A549 (cell line): ENCODE results near the gene TRIM47. TPM values are rescaled to one million over a fixed set of nuclear protein-coding genes. Genes with fewer than 3 reads are reported as not detected.
A peak's percentile ranks its signal among the peaks of the same experiment; 100 is the strongest.

Source experiments
- ATAC-seq, 2 experiments: fragments of 200-7000 bp in 1 of 2; fragments of >200 bp in 1 of 2; cut with Nextera tagmentation in 1 of 2; cut with Tn5 transposase in 1 of 2; 3 replicates each; pipeline versions ENCODE4 v1.8.0 to v1.9.1; 2018 to 2020; ENCODE audit warnings: mild to moderate bottlenecking in 1 of 2, moderate library complexity in 1 of 2
- CTCF ChIA-PET: fragments of 300-600 bp; sonication (Branson Sonifier 250); formaldehyde crosslinking; extraction: SDS; loops from one replicate; lab custom pipeline; 2021; ENCODE audit warnings: antibody characterized with exemption, inconsistent platforms; lab: Yijun Ruan, JAX
- POLR2A ChIA-PET: fragments of 350-600 bp; formaldehyde crosslinking; extraction: SDS; loops from one replicate; lab custom pipeline; 2021; ENCODE audit warnings: antibody characterized with exemption, inconsistent platforms; lab: Yijun Ruan, JAX
- DNase-seq, 2 experiments: peaks; one replicate each; pipeline versions ENCODE4 v3.0.0 to v3.0.0-alpha.2; 2011 to 2016; ENCODE audit warnings: low read depth in 1 of 2, low spot score in 1 of 2
- FAIRE-seq: peaks from 2 replicates; lab custom pipeline; 2011; peaks lifted over from hg19 to GRCh38; lab: Jason Lieb, UNC
- H3K27ac ChIP-seq, 2 experiments: fragments of >200 bp; sonication (Bioruptor Twin); formaldehyde crosslinking; 3 replicates each; pipeline ENCODE4 v1.5.1; 2016 to 2017
- H3K4me1 ChIP-seq: fragments of >200 bp; sonication (Bioruptor Twin); formaldehyde crosslinking; 3 replicates; pipeline ENCODE4 v1.6.1; 2016
- H3K4me2 ChIP-seq: fragments of >200 bp; sonication (Bioruptor Twin); formaldehyde crosslinking; 3 replicates; pipeline ENCODE4 v1.6.1; 2016
- H3K4me3 ChIP-seq: fragments of >200 bp; sonication (Bioruptor Twin); formaldehyde crosslinking; 3 replicates; pipeline ENCODE4 v1.5.1; 2016
- H3K9me3 ChIP-seq: fragments of >200 bp; sonication (Bioruptor Twin); formaldehyde crosslinking; 3 replicates; pipeline ENCODE4 v1.6.1; 2016
- BCL3 ChIP-seq: fragments of >200 bp; sonication (Bioruptor Twin); formaldehyde crosslinking; IDR thresholded peaks from 3 replicates; pipeline ENCODE4 v1.6.1; 2016
- CBX2 ChIP-seq: fragments of 200-600 bp; sonication (generic); IDR thresholded peaks from 2 replicates; pipeline ENCODE4 v1.6.1; 2016; ENCODE audit warnings: low read depth, mild to moderate bottlenecking, borderline replicate concordance
- CHD2 ChIP-seq: fragments of 150-350 bp; IDR thresholded peaks from 2 replicates; pipeline ENCODE4 v1.6.1; 2014; ENCODE audit warnings: low read length; ENCODE audit not compliant: partially characterized antibody
- CHD4 ChIP-seq: fragments of 200-600 bp; sonication (generic); IDR thresholded peaks from 2 replicates; pipeline ENCODE4 v1.6.1; 2016; ENCODE audit warnings: antibody characterized with exemption, mild to moderate bottlenecking, borderline replicate concordance
- CTCF ChIP-seq: fragments of >200 bp; sonication (Bioruptor Twin); formaldehyde crosslinking; IDR thresholded peaks from 3 replicates; pipeline ENCODE4 v1.5.1; 2016
- E2F6 ChIP-seq: IDR thresholded peaks from 2 replicates; pipeline ENCODE4 v1.6.1; 2012; ENCODE audit warnings: low read depth, borderline replicate concordance
- EHF ChIP-seq: fragments of 250-450 bp; sonication (Bioruptor Pico); IDR thresholded peaks from 2 replicates; pipeline ENCODE4 v1.5.0; 2020; ENCODE audit warnings: mild to moderate bottlenecking
- EHMT2 ChIP-seq: fragments of 200-600 bp; sonication (generic); IDR thresholded peaks from 2 replicates; pipeline ENCODE4 v1.6.1; 2016; ENCODE audit warnings: antibody characterized with exemption, low read depth, mild to moderate bottlenecking, moderate library complexity
- GATA3 ChIP-seq: IDR thresholded peaks from 2 replicates; pipeline ENCODE4 v1.6.1; 2012; ENCODE audit warnings: borderline replicate concordance
- HMGXB4 ChIP-seq: fragments of 250-450 bp; sonication (Bioruptor Pico); IDR thresholded peaks from 2 replicates; pipeline ENCODE4 v1.5.0; 2021; ENCODE audit warnings: mild to moderate bottlenecking, moderate library complexity, borderline replicate concordance
- HOXA7 ChIP-seq: fragments of 250-450 bp; sonication (Bioruptor Pico); IDR thresholded peaks from 2 replicates; pipeline ENCODE4 v1.5.0; 2020; ENCODE audit warnings: mild to moderate bottlenecking, moderate library complexity
- HOXB13 ChIP-seq: fragments of 250-450 bp; sonication (Bioruptor Pico); IDR thresholded peaks from 2 replicates; pipeline ENCODE4 v1.5.0; 2020; ENCODE audit warnings: low read depth, mild to moderate bottlenecking, moderate library complexity
- HOXB5 ChIP-seq: fragments of 250-450 bp; sonication (Bioruptor Pico); IDR thresholded peaks from 2 replicates; pipeline ENCODE4 v1.5.0; 2020; ENCODE audit warnings: mild to moderate bottlenecking, moderate library complexity
- JUN ChIP-seq, 2 experiments: fragments of >200 bp; sonication (Bioruptor Twin); formaldehyde crosslinking; IDR thresholded peaks; 2 replicates in 1 of 2; 3 replicates in 1 of 2; pipeline ENCODE4 v1.6.1; 2016 to 2017
- JUNB ChIP-seq: fragments of >200 bp; sonication (Bioruptor Twin); formaldehyde crosslinking; IDR thresholded peaks from 2 replicates; pipeline ENCODE4 v1.6.1; 2016
- MAFK ChIP-seq: fragments of 450-650 bp; IDR thresholded peaks from 2 replicates; pipeline ENCODE4 v1.6.1; 2014; ENCODE audit not compliant: partially characterized antibody
- NR3C1 ChIP-seq: fragments of >200 bp; sonication (Bioruptor Twin); formaldehyde crosslinking; IDR thresholded peaks from 3 replicates; pipeline ENCODE4 v1.6.1; 2017
- PHF8 ChIP-seq: fragments of 200-600 bp; sonication (generic); IDR thresholded peaks from 2 replicates; pipeline ENCODE4 v1.6.1; 2016; ENCODE audit warnings: low read depth, mild to moderate bottlenecking, antibody characterized with exemption, moderate library complexity, borderline replicate concordance
- POLR2A ChIP-seq: IDR thresholded peaks from 2 replicates; pipeline ENCODE4 v1.6.1; 2012; ENCODE audit warnings: mild to moderate bottlenecking, low read length
- RARB ChIP-seq: fragments of 250-450 bp; sonication (Bioruptor Pico); IDR thresholded peaks from 2 replicates; pipeline ENCODE4 v1.8.0; 2021; ENCODE audit warnings: mild to moderate bottlenecking, moderate library complexity
- SMC3 ChIP-seq: fragments of >200 bp; sonication (Bioruptor Twin); formaldehyde crosslinking; IDR thresholded peaks from 3 replicates; pipeline ENCODE4 v1.6.1; 2018; ENCODE audit warnings: inconsistent platforms
- SREBF2 ChIP-seq: fragments of 450-650 bp; IDR thresholded peaks from 2 replicates; pipeline ENCODE4 v1.6.1; 2014; ENCODE audit warnings: mild to moderate bottlenecking, moderate library complexity
- TFCP2L1 ChIP-seq: fragments of 250-450 bp; sonication (Bioruptor Pico); IDR thresholded peaks from 2 replicates; pipeline ENCODE4 v1.5.0; 2021; ENCODE audit warnings: mild to moderate bottlenecking
- ZFP36 ChIP-seq: fragments of 450-650 bp; IDR thresholded peaks from 2 replicates; pipeline ENCODE4 v1.6.1; 2014; ENCODE audit warnings: borderline replicate concordance; ENCODE audit not compliant: partially characterized antibody
- ZNF302 ChIP-seq: fragments of 250-450 bp; sonication (Bioruptor Pico); IDR thresholded peaks from 2 replicates; pipeline ENCODE4 v1.9.0; 2021; ENCODE audit warnings: inconsistent platforms, mild to moderate bottlenecking, moderate library complexity
- WGBS: methylation state at CpG from one replicate; pipeline ENCODE4 v1.1.6; 2017; ENCODE audit errors: missing lambda C conversion rate; 5-methylcytosine and 5-hydroxymethylcytosine counted together
- polyA minus RNA-seq: library from RNA; depleted of rRNA, polyadenylated mRNA; stranded (reverse); fragments of >200 nt; gene quantifications from 2 replicates; pipeline ENCODE4 v1.2.3, GENCODE V29; 2011; rRNA and poly(A)+ RNA removed
- polyA plus RNA-seq, 4 experiments: library from polyadenylated mRNA; depleted of rRNA in 3 of 4; stranded (reverse); fragments of >200 nt; fragmentation: RNase III in 1 of 4; extraction: RNeasy Plus Mini Kit Qiagen cat#74134 plus additional on column Dnase treatment in 1 of 4; gene quantifications; 2 replicates in 3 of 4; 3 replicates in 1 of 4; pipeline ENCODE4 v1.2.3, GENCODE V29; 2011 to 2017
- TF ChIP-seq, protein P1 (sequence below): IDR thresholded peaks from 2 replicates; pipeline ENCODE4 v1.6.1; 2012
- TF ChIP-seq, protein P2 (sequence below): fragments of >200 bp; sonication (Bioruptor Twin); formaldehyde crosslinking; IDR thresholded peaks from 2 replicates; pipeline ENCODE4 v1.6.1; 2016
- TF ChIP-seq, protein P3 (sequence below): IDR thresholded peaks from 2 replicates; pipeline ENCODE4 v1.6.1; 2012

Gene TRIM47, protein sequence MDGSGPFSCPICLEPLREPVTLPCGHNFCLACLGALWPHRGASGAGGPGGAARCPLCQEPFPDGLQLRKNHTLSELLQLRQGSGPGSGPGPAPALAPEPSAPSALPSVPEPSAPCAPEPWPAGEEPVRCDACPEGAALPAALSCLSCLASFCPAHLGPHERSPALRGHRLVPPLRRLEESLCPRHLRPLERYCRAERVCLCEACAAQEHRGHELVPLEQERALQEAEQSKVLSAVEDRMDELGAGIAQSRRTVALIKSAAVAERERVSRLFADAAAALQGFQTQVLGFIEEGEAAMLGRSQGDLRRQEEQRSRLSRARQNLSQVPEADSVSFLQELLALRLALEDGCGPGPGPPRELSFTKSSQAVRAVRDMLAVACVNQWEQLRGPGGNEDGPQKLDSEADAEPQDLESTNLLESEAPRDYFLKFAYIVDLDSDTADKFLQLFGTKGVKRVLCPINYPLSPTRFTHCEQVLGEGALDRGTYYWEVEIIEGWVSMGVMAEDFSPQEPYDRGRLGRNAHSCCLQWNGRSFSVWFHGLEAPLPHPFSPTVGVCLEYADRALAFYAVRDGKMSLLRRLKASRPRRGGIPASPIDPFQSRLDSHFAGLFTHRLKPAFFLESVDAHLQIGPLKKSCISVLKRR
- polyA plus RNA-seq (2011; rRNA removed) (19.6 and 26.7 TPM in 2 replicates), polyA plus RNA-seq (2017; fragmentation: RNase III; extraction: RNeasy Plus Mini Kit Qiagen cat#74134 plus additional on column Dnase treatment) (45.3 to 54.7 TPM (median 46.6 TPM) in 3 replicates), polyA minus RNA-seq (31.2 and 34.8 TPM in 2 replicates)
- 50.0 and 67.2 TPM in 2 replicates for polyA plus RNA-seq (2012; cell fraction: cytosol; rRNA removed)
- polyA plus RNA-seq (2012; cell fraction: nucleus; rRNA removed): 162 and 183 TPM in 2 replicates

DNA sequence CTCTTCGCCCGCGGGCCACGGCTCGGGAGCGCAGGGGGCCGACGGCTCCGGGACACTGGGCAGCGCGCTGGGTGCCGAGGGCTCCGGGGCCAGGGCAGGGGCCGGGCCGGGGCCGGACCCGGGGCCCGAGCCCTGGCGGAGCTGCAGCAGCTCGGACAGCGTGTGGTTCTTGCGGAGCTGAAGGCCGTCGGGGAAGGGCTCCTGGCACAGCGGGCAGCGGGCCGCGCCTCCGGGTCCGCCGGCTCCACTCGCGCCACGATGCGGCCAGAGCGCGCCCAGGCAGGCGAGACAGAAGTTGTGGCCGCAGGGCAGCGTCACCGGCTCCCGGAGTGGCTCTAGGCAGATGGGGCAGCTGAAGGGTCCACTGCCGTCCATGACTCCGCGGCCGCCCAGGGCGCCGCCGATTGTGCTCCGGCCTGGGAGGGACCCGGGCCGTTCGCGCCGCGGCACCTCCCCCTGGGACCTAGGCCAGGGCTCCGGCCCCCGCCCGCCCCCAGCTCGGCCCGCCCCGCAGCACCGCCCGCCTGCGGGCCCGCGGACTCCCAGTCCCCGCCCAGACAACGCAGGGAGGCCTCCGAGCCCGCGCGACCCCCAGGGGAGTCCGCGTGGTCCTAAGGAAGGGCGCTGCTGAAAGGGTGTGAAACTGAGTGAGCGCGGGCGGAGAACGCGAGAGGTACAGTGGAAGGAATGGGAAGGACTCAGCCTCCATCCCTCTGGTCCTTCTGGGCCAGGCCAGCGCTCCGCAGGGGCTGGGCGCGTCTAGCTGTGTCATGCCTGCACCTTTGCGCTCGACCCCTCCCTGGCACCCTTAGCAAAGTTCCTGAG is at the start of gene TRIM47:
TRIM47 (minus strand) TSS at position 408 of the 825 bp plus-strand sequence; CDS start at position 375, 33 bp downstream.
- H3K4me3 ChIP-seq: peak within 1 kb of the TSS; percentile 85
- FAIRE-seq (no peak), DNase-seq (peak; percentile 75 to 83), ATAC-seq (peak; percentile 50 to 52)
- peak within 1 kb of the TSS; percentile 93 for H3K4me2 ChIP-seq
- H3K4me1 ChIP-seq: peaks cover 30% of the 10 kb centered on the region
- no peak for TF ChIP-seq JUNB
- TF ChIP-seq, protein P1, sequence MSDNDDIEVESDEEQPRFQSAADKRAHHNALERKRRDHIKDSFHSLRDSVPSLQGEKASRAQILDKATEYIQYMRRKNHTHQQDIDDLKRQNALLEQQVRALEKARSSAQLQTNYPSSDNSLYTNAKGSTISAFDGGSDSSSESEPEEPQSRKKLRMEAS: peak; percentile 86
- peak; percentile 19 to 87; a peak in 3 of 5 replicates for TF ChIP-seq JUN (IDR thresholded peaks at IDR 0.05)
- TF ChIP-seq CBX2: no peak
- TF ChIP-seq ZNF302 (CRISPR knock-in tag): no peak
- no peak for TF ChIP-seq EHF
- peak; percentile 15; the same call in 2 of the 3 replicates for TF ChIP-seq CTCF
- no peak for TF ChIP-seq ZFP36
- peak; percentile 74 for TF ChIP-seq POLR2A
- no peak for TF ChIP-seq HMGXB4 (CRISPR knock-in tag)
- TF ChIP-seq RARB: no peak
- TF ChIP-seq CHD2: peak; percentile 54
- TF ChIP-seq SREBF2: no peak
- TF ChIP-seq CHD4: no peak
- TF ChIP-seq, protein P2, sequence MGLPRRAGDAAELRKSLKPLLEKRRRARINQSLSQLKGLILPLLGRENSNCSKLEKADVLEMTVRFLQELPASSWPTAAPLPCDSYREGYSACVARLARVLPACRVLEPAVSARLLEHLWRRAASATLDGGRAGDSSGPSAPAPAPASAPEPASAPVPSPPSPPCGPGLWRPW: no peak
- TF ChIP-seq TFCP2L1 (CRISPR knock-in tag): peak; percentile 73; the same call in 1 of the 2 replicates
- TF ChIP-seq BCL3: peak; percentile 58; the same call in 1 of the 3 replicates
- peak; percentile 71 for TF ChIP-seq MAFK
- TF ChIP-seq GATA3: 0 out of 2 replicates have a peak, but pooled peaks have one; percentile 20
- 0 out of 2 replicates have a peak, but pooled peaks have one; percentile 19 for TF ChIP-seq PHF8
- no peak; the same call in 1 of the 2 replicates for TF ChIP-seq HOXB5
- TF ChIP-seq HOXB13 (CRISPR knock-in tag): no peak
- peak; percentile 58; the same call in 1 of the 2 replicates for TF ChIP-seq E2F6
- TF ChIP-seq HOXA7 (CRISPR knock-in tag): no peak
- TF ChIP-seq NR3C1: no peak
- no peak for TF ChIP-seq SMC3
- no peak for TF ChIP-seq EHMT2
- TF ChIP-seq, protein P3, sequence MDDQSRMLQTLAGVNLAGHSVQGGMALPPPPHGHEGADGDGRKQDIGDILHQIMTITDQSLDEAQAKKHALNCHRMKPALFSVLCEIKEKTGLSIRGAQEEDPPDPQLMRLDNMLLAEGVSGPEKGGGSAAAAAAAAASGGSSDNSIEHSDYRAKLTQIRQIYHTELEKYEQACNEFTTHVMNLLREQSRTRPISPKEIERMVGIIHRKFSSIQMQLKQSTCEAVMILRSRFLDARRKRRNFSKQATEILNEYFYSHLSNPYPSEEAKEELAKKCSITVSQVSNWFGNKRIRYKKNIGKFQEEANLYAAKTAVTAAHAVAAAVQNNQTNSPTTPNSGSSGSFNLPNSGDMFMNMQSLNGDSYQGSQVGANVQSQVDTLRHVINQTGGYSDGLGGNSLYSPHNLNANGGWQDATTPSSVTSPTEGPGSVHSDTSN: 0 out of 2 replicates have a peak, but pooled peaks have one; percentile 24
- ChIA-PET CTCF (interaction anchor here (0.6 to 22.8 kb wide), 37 partner anchors 11 to 198 kb away, joined by 3 to 513 read pairs (median 6); partner anchors contain the start of genes GALK1, MRPL38, TRIM65 and UNK), POLR2A (interaction anchor here (0.7 to 4.9 kb wide), 8 partner anchors 10 to 114 kb away, joined by 3 to 52 read pairs (median 14); partner anchors contain the start of genes GALK1, MRPL38, TRIM65 and WBP2)
- 4% methylated on average over 27 of the region's 87 CpGs for WGBS
- H3K9me3 ChIP-seq: no peaks in the 10 kb centered on the region
- H3K27ac ChIP-seq: peak within 1 kb of the TSS; percentile 92 to 94
